Measurements from ENCODE around the gene ARRDC1. TPM values are rescaled to one million over a fixed set of nuclear protein-coding genes. Genes with fewer than 3 reads are reported as not detected.

The ARRDC1 gene
- total RNA-seq, 5 donors from 2014 or later (not counting 1 experiment from before 2014, with no cell fraction given), result 54.7 to 123 (median 103) TPM

DNA sequence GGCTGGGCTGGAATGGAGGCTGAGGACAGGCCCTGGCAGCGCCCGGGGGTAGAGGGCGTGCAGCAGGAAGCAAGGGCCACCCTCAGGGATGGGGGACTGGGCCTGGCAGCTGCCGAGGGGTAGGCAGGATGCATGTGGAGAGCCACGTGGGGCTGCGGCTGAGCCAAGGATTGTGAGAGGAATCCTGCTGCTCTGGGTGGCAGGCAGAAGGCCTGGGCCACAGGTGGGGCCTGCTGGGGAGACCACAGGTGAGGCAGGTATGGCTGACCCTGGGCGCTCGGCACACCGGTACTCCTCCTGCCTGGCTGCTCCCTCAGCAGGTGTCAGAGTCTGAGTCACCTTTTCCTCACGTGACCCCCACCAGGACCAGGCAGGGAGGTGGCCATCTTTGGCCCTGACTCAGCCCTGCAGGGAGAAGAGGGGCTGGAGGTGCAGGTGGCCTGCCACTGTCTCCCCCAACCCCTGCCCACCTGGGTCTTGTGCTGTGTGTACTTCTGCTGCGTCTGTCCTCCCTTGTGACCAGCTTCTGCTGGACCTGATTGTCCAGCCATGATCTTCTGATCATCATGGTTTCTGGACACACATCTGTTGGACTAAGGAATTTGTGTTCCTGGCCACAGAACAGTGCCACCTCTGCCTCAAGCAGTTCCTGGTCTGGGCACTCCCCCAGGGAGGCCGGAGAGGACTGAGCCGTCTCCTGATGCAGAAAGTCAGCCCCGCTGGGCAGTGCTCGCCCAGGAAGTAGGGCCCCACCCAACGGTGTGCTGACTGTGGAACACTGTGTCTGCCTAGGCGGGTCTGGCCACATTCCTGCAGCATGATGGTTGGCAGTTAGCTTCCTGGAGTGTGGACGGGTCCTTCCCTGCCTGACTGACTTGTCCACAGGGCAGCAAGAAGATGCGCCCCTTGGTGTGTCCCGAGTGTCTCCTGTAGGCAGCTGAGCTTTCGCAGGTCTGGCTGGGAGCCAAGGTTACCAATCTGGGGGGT lies 6.4 kb downstream of the ARRDC1 start:
- DNase-seq (peak in 1 of 35 experiments; percentile 22), ATAC-seq (replicated peaks in 1 of 4) (peak; percentile 33 to 72 (median 56))
- Mint-ChIP-seq H3K9me3 (no peaks in the 10 kb centered on the region), H3K27ac (peak overlapping the region; percentile 80 to 88), H3K36me3 (peaks cover 2% of the 10 kb centered on the region), H3K4me3 (peak overlapping the region in 1 of 3 donors; percentile 37), H3K27me3 (no peaks in the 10 kb centered on the region), H3K4me1 (peaks cover 23 to 43% (median 32%) of the 10 kb centered on the region in 3 donors)
- Histone ChIP-seq H3K9me3 (no peaks in the 10 kb centered on the region), H3K4me3 (ENCODE audit: control insufficient read depth in 1 of 2, extremely low read depth in 1 of 2, low read length in 1 of 2) (no peak overlapping the region), H3K27me3 (replicated peaks in 1 of 2; ENCODE audit: control insufficient read depth in 2 of 2, extremely low read depth in 1 of 2, insufficient read depth in 2 of 2, low read length in 1 of 2) (no peaks in the 10 kb centered on the region), H3K27ac (ENCODE audit: low read length) (no peak overlapping the region), H3K4me1 (ENCODE audit: control insufficient read depth in 1 of 2, extremely low read depth in 1 of 2, insufficient read depth in 2 of 2, low read length in 2 of 2) (peaks cover 4 to 46% of the 10 kb centered on the region in 2 experiments), H3K36me3 (ENCODE audit: control insufficient read depth in 2 of 2, extremely low read depth in 1 of 2, insufficient read depth in 1 of 2, low read length in 1 of 2) (peaks cover 10 to 28% of the 10 kb centered on the region in 2 donors)
- CTCF ChIA-PET, result no interaction called here
- POLR2A ChIA-PET, result no interaction called here
- 46% methylated on average over 15 of the region's 21 CpGs for WGBS (ENCODE audit: insufficient coverage)

DNA sequence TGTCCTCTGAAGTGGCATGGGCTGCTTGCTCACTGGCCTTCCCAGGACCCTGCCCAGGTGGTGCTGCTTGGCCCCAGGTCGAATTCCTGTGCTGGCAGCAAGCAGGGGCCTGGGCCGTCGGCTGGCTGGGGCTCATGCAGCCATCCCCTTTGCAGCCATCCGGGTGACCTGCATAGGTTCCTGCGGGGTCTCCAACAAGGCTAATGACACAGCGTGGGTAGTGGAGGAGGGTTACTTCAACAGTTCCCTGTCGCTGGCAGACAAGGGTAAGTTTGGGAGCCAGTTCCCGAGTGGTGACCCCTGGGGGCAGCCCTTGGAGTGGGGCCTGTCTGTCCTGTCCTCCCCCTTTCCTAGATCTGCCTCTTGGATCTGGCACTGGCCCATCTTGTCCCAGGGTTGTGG lies 7.3 kb downstream of the ARRDC1 start:
- H3K36me3 ChIP-seq (ENCODE audit: control insufficient read depth in 2 of 2, extremely low read depth in 1 of 2, insufficient read depth in 1 of 2, low read length in 1 of 2), result peaks cover 10 to 28% of the 10 kb centered on the region in 2 donors
- Mint-ChIP-seq H3K27ac (no peak overlapping the region), H3K27me3 (no peaks in the 10 kb centered on the region), H3K4me3 (peak overlapping the region in 1 of 3 donors; percentile 10), H3K4me1 (peaks cover 23 to 43% (median 32%) of the 10 kb centered on the region in 3 donors), H3K36me3 (peaks cover 2% of the 10 kb centered on the region), H3K9me3 (no peaks in the 10 kb centered on the region)
- 85% methylated on average over 8 of the region's 8 CpGs for WGBS (ENCODE audit: insufficient coverage)
- H3K4me3 ChIP-seq (ENCODE audit: control insufficient read depth in 1 of 2, extremely low read depth in 1 of 2, low read length in 1 of 2), result no peak overlapping the region
- ChIA-PET CTCF (no interaction called here), POLR2A (no interaction called here)
- peaks cover 3 to 44% of the 10 kb centered on the region in 2 experiments for H3K4me1 ChIP-seq (ENCODE audit: control insufficient read depth in 1 of 2, extremely low read depth in 1 of 2, insufficient read depth in 2 of 2, low read length in 2 of 2)
- ATAC-seq (replicated peaks in 1 of 4) (no peak), DNase-seq (no peak)
- H3K9me3 ChIP-seq, result no peaks in the 10 kb centered on the region
- no peak overlapping the region for H3K27ac ChIP-seq (ENCODE audit: low read length)
- H3K27me3 ChIP-seq (replicated peaks in 1 of 2; ENCODE audit: control insufficient read depth in 2 of 2, extremely low read depth in 1 of 2, insufficient read depth in 2 of 2, low read length in 1 of 2), result no peaks in the 10 kb centered on the region

DNA sequence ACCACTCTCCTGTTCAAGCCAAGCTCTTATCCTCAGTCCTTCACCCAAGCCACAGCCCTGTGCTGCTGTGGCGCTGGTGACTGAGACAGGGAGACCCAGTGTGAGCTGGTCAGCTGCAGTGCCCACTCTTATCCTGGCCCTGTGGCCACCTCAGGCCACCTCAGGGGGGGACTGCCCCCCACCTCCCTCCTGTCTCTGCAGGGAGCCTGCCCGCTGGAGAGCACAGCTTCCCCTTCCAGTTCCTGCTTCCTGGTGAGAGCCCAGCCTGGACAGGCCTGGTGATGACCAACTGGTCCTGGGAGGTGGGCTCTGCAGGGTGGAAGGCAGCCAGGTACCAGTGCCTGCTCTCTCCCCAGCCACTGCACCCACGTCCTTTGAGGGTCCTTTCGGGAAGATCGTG lies 7.8 kb downstream of the ARRDC1 start:
- H3K9me3 ChIP-seq, result no peaks in the 10 kb centered on the region
- H3K27ac Mint-ChIP-seq, result peak overlapping the region in 1 of 2 donors; percentile 39
- 94% methylated on average over 5 of the region's 5 CpGs for whole genome bisulfite sequencing (ENCODE audit: insufficient coverage)
- ChIA-PET CTCF (no interaction called here), POLR2A (interaction anchor here in 1 of 2 donors (0.5 kb wide), 1 partner anchor 1386 kb away, joined by 4 read pairs; no protein-coding TSS in a partner anchor)
- H3K4me1 ChIP-seq (ENCODE audit: control insufficient read depth in 1 of 2, extremely low read depth in 1 of 2, insufficient read depth in 2 of 2, low read length in 2 of 2), result peaks cover 7 to 46% of the 10 kb centered on the region in 2 experiments
- ATAC-seq (replicated peaks in 1 of 4) (no peak), DNase-seq (no peak)
- H3K36me3 ChIP-seq (ENCODE audit: control insufficient read depth in 2 of 2, extremely low read depth in 1 of 2, insufficient read depth in 1 of 2, low read length in 1 of 2), result peaks cover 10 to 28% of the 10 kb centered on the region in 2 donors
- H3K9me3 Mint-ChIP-seq, result no peaks in the 10 kb centered on the region
- peaks cover 2% of the 10 kb centered on the region for H3K36me3 Mint-ChIP-seq
- no peaks in the 10 kb centered on the region for H3K27me3 Mint-ChIP-seq
- peaks cover 28 to 43% (median 33%) of the 10 kb centered on the region in 3 donors for H3K4me1 Mint-ChIP-seq
- peak overlapping the region in 1 of 3 donors; percentile 10 for H3K4me3 Mint-ChIP-seq
- no peaks in the 10 kb centered on the region for H3K27me3 ChIP-seq (replicated peaks in 1 of 2; ENCODE audit: control insufficient read depth in 2 of 2, extremely low read depth in 1 of 2, insufficient read depth in 2 of 2, low read length in 1 of 2)
- no peak overlapping the region for H3K4me3 ChIP-seq (ENCODE audit: control insufficient read depth in 1 of 2, extremely low read depth in 1 of 2, low read length in 1 of 2)
- H3K27ac ChIP-seq (ENCODE audit: low read length), result no peak overlapping the region

DNA sequence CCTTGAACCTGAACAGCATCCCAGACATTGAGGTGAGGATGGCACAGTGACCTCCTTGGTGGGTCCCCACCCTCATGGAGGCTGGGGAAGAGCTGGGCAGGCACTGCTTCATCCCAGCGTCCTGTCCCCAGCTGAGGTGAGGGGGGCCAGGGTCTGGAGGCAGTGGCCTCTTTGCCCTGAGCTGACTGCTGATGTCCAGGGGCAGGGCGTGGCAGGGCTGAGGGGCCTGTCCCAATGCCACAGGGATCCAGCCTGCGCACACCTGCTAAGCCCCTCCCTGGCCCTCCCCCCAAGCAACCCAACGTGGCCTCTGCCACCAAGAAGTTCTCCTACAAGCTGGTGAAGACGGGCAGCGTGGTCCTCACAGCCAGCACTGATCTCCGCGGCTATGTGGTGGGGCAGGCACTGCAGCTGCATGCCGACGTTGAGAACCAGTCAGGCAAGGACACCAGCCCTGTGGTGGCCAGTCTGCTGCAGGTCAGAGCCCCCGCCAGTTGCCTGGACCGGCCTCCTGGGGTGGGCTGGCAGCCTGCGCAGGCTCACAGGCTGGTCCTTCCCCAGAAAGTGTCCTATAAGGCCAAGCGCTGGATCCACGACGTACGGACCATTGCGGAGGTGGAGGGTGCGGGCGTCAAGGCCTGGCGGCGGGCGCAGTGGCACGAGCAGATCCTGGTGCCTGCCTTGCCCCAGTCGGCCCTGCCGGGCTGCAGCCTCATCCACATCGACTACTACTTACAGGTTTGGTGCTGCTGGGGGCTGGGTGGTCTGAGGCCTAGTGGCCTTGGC lies 8.4 kb downstream of the ARRDC1 start:
- CTCF ChIA-PET, result no interaction called here

GRCh38 chr9:137614631-137615386 lies 9.3 kb downstream of the ARRDC1 start:
- DNase-seq, result no peak
- no peaks in the 10 kb centered on the region for H3K9me3 Mint-ChIP-seq
- peak overlapping the region in 1 of 2 donors; percentile 28 for H3K27ac Mint-ChIP-seq
- no peak for ATAC-seq (replicated peaks in 1 of 4)
- no peak overlapping the region for H3K4me3 Mint-ChIP-seq
- Histone ChIP-seq H3K27me3 (replicated peaks in 1 of 2; ENCODE audit: control insufficient read depth in 2 of 2, extremely low read depth in 1 of 2, insufficient read depth in 2 of 2, low read length in 1 of 2) (no peaks in the 10 kb centered on the region), H3K36me3 (ENCODE audit: control insufficient read depth in 2 of 2, extremely low read depth in 1 of 2, insufficient read depth in 1 of 2, low read length in 1 of 2) (peaks cover 6 to 28% of the 10 kb centered on the region in 2 donors), H3K9me3 (no peaks in the 10 kb centered on the region), H3K27ac (ENCODE audit: low read length) (no peak overlapping the region), H3K4me1 (ENCODE audit: control insufficient read depth in 1 of 2, extremely low read depth in 1 of 2, insufficient read depth in 2 of 2, low read length in 2 of 2) (peaks cover 8 to 46% of the 10 kb centered on the region in 2 experiments), H3K4me3 (ENCODE audit: control insufficient read depth in 1 of 2, extremely low read depth in 1 of 2, low read length in 1 of 2) (no peak overlapping the region)
- peaks cover 32 to 41% (median 34%) of the 10 kb centered on the region in 3 donors for H3K4me1 Mint-ChIP-seq
- 97% methylated on average over 22 of the region's 25 CpGs for WGBS (ENCODE audit: insufficient coverage)
- ChIA-PET POLR2A (no interaction called here), CTCF (no interaction called here)
- H3K27me3 Mint-ChIP-seq, result no peaks in the 10 kb centered on the region
- H3K36me3 Mint-ChIP-seq, result peaks cover 2% of the 10 kb centered on the region

More for the DNA sequence above, 8.4 kb downstream of the ARRDC1 start:
- no peaks in the 10 kb centered on the region for H3K27me3 ChIP-seq (replicated peaks in 1 of 2; ENCODE audit: control insufficient read depth in 2 of 2, extremely low read depth in 1 of 2, insufficient read depth in 2 of 2, low read length in 1 of 2)
- ATAC-seq (replicated peaks in 1 of 4), result no peak
- no peak overlapping the region for H3K27ac ChIP-seq (ENCODE audit: low read length)
- H3K36me3 Mint-ChIP-seq, result peaks cover 2% of the 10 kb centered on the region
- no peak overlapping the region for H3K27ac Mint-ChIP-seq
- no peak for DNase-seq
- H3K4me1 ChIP-seq (ENCODE audit: control insufficient read depth in 1 of 2, extremely low read depth in 1 of 2, insufficient read depth in 2 of 2, low read length in 2 of 2), result peaks cover 7 to 41% of the 10 kb centered on the region in 2 experiments
- no peak overlapping the region for H3K4me3 ChIP-seq (ENCODE audit: control insufficient read depth in 1 of 2, extremely low read depth in 1 of 2, low read length in 1 of 2)
- WGBS (ENCODE audit: insufficient coverage), result 93% methylated on average over 22 of the region's 27 CpGs
- H3K4me1 Mint-ChIP-seq, result peaks cover 28 to 39% (median 29%) of the 10 kb centered on the region in 3 donors
- H3K9me3 Mint-ChIP-seq, result no peaks in the 10 kb centered on the region
- no peaks in the 10 kb centered on the region for H3K9me3 ChIP-seq
- H3K36me3 ChIP-seq (ENCODE audit: control insufficient read depth in 2 of 2, extremely low read depth in 1 of 2, insufficient read depth in 1 of 2, low read length in 1 of 2), result peaks cover 10 to 28% of the 10 kb centered on the region in 2 donors
- POLR2A ChIA-PET, result interaction anchor here in 1 of 2 donors (0.5 kb wide), 1 partner anchor 1386 kb away, joined by 4 read pairs; no protein-coding TSS in a partner anchor
- no peaks in the 10 kb centered on the region for H3K27me3 Mint-ChIP-seq
- no peak overlapping the region for H3K4me3 Mint-ChIP-seq

All from T-cell (primary cell).